B cell (primary cell): Measurements from ENCODE around the gene GH2. TPM values are rescaled to one million over a fixed set of nuclear protein-coding genes. Genes with fewer than 3 reads are reported as not detected.

Source experiments
- ATAC-seq: fragments of 200-7000 bp; cut with Tn5 transposase; one replicate; pipeline ENCODE4 v1.10.0; 2021; ENCODE audit warnings: low read depth, mild to moderate bottlenecking, moderate number of reproducible peaks, moderate library complexity
- CTCF ChIA-PET: fragments of 350-600 bp; sonication (Branson Sonifier 250); formaldehyde crosslinking; loops from one replicate; lab custom pipeline; 2021; ENCODE audit warnings: antibody characterized with exemption, inconsistent platforms; lab: Charles Lee
- POLR2A ChIA-PET: fragments of 350-600 bp; sonication (Branson Sonifier 250); formaldehyde crosslinking; loops from one replicate; lab custom pipeline; 2021; ENCODE audit warnings: antibody characterized with exemption; lab: Charles Lee
- DNase-seq: peaks from one replicate; pipeline ENCODE4 v3.0.0; 2013
- H2AFZ ChIP-seq: 2 replicates; pipeline ENCODE4 v1.6.1; 2012; ENCODE audit warnings: mild to moderate bottlenecking, low read depth, low read length; ENCODE audit not compliant: insufficient read depth, poor library complexity, severe bottlenecking
- H3K27ac ChIP-seq, 2 donors: 1 replicate in 1 of 2; 2 replicates in 1 of 2; pipeline ENCODE4 v1.5.1; 2012 to 2013; ENCODE audit warnings: low read length in 2 of 2, mild to moderate bottlenecking in 2 of 2, moderate library complexity in 1 of 2
- H3K27me3 ChIP-seq, 4 experiments: fragments of 200-600 bp in 1 of 4; sonication (generic) in 1 of 4; replicated peaks in 1 of 4; 1 replicate in 2 of 4; 2 replicates in 2 of 4; pipeline versions ENCODE4 v1.6.1 to v1.7.0; 2013 to 2016; ENCODE audit warnings: low read length in 3 of 4, mild to moderate bottlenecking in 2 of 4, mixed read lengths in 1 of 4, moderate library complexity in 1 of 4; ENCODE audit not compliant: insufficient read depth in 4 of 4, control insufficient read depth in 3 of 4; ENCODE audit errors: control extremely low read depth in 1 of 4
- H3K36me3 ChIP-seq, 2 experiments: replicated peaks in 1 of 2; 1 replicate in 1 of 2; 2 replicates in 1 of 2; pipeline versions ENCODE4 v1.6.1 to v1.7.1; 2013; ENCODE audit warnings: low read length in 1 of 2; ENCODE audit not compliant: insufficient read depth in 2 of 2, control insufficient read depth in 1 of 2; ENCODE audit errors: control extremely low read depth in 1 of 2, extremely low read depth in 1 of 2
- H3K4me1 ChIP-seq, 2 donors: fragments of 200-600 bp in 1 of 2; sonication (generic) in 1 of 2; 1 replicate in 1 of 2; 2 replicates in 1 of 2; pipeline versions ENCODE4 v1.5.1 to v1.6.1; 2013 to 2017; ENCODE audit warnings: low read length in 2 of 2; ENCODE audit not compliant: control insufficient read depth in 2 of 2, insufficient read depth in 2 of 2
- H3K4me2 ChIP-seq: replicated peaks from 2 replicates; pipeline ENCODE3; 2012; ENCODE audit warnings: mild to moderate bottlenecking, low read depth, low read length; ENCODE audit not compliant: poor library complexity, severe bottlenecking
- H3K4me3 ChIP-seq, 5 experiments: fragments of 200-600 bp in 1 of 5; sonication (generic) in 1 of 5; 1 replicate in 3 of 5; 2 replicates in 2 of 5; pipeline versions ENCODE4 v1.5.1 to v1.7.0; 2011 to 2016; ENCODE audit warnings: low read length in 4 of 5, mild to moderate bottlenecking in 4 of 5, low read depth in 2 of 5, control low read depth in 1 of 5, moderate library complexity in 1 of 5; ENCODE audit not compliant: insufficient read depth in 1 of 5; ENCODE audit errors: control extremely low read depth in 1 of 5, extremely low read depth in 1 of 5
- H3K79me2 ChIP-seq: fragments of 200-600 bp; sonication (generic); one replicate; pipeline ENCODE4 v1.6.0; 2016; ENCODE audit warnings: low read length; ENCODE audit not compliant: control insufficient read depth, insufficient read depth
- H3K9ac ChIP-seq: fragments of 200-600 bp; sonication (generic); 2 replicates; pipeline ENCODE4 v1.6.1; 2017; ENCODE audit warnings: mild to moderate bottlenecking, low read length, moderate library complexity
- H3K9me3 ChIP-seq, 3 donors: one replicate each; pipeline versions ENCODE4 v1.6.1 to v1.7.1; 2013; ENCODE audit warnings: low read length in 2 of 3; ENCODE audit not compliant: control insufficient read depth in 2 of 3, insufficient read depth in 1 of 3; ENCODE audit errors: control extremely low read depth in 1 of 3
- H4K20me1 ChIP-seq: 2 replicates; pipeline ENCODE4 v1.6.0; 2012; ENCODE audit warnings: mild to moderate bottlenecking, low read length; ENCODE audit not compliant: insufficient read depth, control insufficient read depth, poor library complexity, severe bottlenecking
- H3K27ac Mint-ChIP-seq: one replicate; pipeline ENCODE4 v1.8.0; 2021; ENCODE audit warnings: mixed read lengths
- H3K27me3 Mint-ChIP-seq: one replicate; pipeline ENCODE4 v1.8.0; 2021; ENCODE audit warnings: mixed read lengths
- H3K4me1 Mint-ChIP-seq: one replicate; pipeline ENCODE4 v1.8.0; 2021; ENCODE audit warnings: mixed read lengths
- H3K4me3 Mint-ChIP-seq: one replicate; pipeline ENCODE4 v1.8.0; 2021; ENCODE audit warnings: mixed read lengths
- H3K9me3 Mint-ChIP-seq: one replicate; pipeline ENCODE4 v1.8.0; 2022; ENCODE audit warnings: mixed read lengths; ENCODE audit not compliant: insufficient read depth
- CTCF ChIP-seq: fragments of 200-600 bp; IDR thresholded peaks from one replicate; pipeline ENCODE4 v1.8.0; 2022; ENCODE audit warnings: antibody characterized with exemption, mild to moderate bottlenecking
- EZH2 ChIP-seq: IDR thresholded peaks from 2 replicates; pipeline ENCODE4 v1.6.1; 2012; ENCODE audit warnings: borderline replicate concordance, low read depth, mild to moderate bottlenecking, moderate library complexity, low read length; ENCODE audit not compliant: insufficient read depth, poor library complexity, severe bottlenecking
- WGBS: methylation state at CpG from one replicate; pipeline ENCODE4 v1.1.5; 2013; ENCODE audit warnings: missing lambda C conversion rate; ENCODE audit not compliant: insufficient coverage; 5-methylcytosine and 5-hydroxymethylcytosine counted together
- intact Hi-C: fragments of 100-400 bp; cut with micrococcal nuclease; formaldehyde crosslinking; loops from one replicate; pipeline ENCODE4 v1.10.0; 2022
- polyA plus RNA-seq: library from polyadenylated mRNA; depleted of rRNA; stranded (reverse); fragments of >200 nt; gene quantifications from 2 replicates; pipeline ENCODE4 v1.2.3, GENCODE V29; 2012
- total RNA-seq, 2 donors: library from RNA; stranded (reverse); fragments of 120-200 nt in 1 of 2; gene quantifications; 1 replicate in 1 of 2; 2 replicates in 1 of 2; pipeline versions ENCODE4 v1.2.3 to v1.2.4, GENCODE V29; 2013 to 2022

Gene GH2
- total and polyA plus RNA-seq, 2 donors (not counting 1 experiment from before 2014, with no cell fraction given), result not detected

- H3K4me2 ChIP-seq, result peak overlapping the region; percentile 62
- H3K36me3 ChIP-seq, result peaks cover 2 to 46% of the 10 kb centered on the region in 2 experiments
- peaks cover 69% of the 10 kb centered on the region for H3K79me2 ChIP-seq
- TF ChIP-seq EZH2 (no peak), CTCF (no peak)
- WGBS, result 100% methylated on average over 2 of the region's 5 CpGs
- peaks cover 39 to 51% of the 10 kb centered on the region in 2 donors for H3K4me1 ChIP-seq
- no peak overlapping the region for H2AFZ ChIP-seq
- H3K27ac ChIP-seq, result peak overlapping the region; percentile 6 to 45
- DNase-seq, result no peak
- no peak for ATAC-seq
- intact Hi-C loops, result loop anchor here (5.0 kb wide), 1 partner anchor 411 kb away; no protein-coding TSS in a partner anchor
- H3K9me3 Mint-ChIP-seq, result no peaks in the 10 kb centered on the region
- ChIA-PET CTCF (interaction anchor here (0.6 to 2.2 kb wide), 5 partner anchors 9 to 71 kb away, joined by 3 to 15 read pairs (median 4); no protein-coding TSS in a partner anchor), POLR2A (interaction anchor here (0.5 to 0.9 kb wide), 3 partner anchors 8 to 64 kb away, joined by 4 to 9 read pairs (median 8); partner anchors contain the start of genes CCDC47 and DDX42)
- no peaks in the 10 kb centered on the region for H3K9me3 ChIP-seq
- no peak overlapping the region for H3K9ac ChIP-seq
- H3K27me3 ChIP-seq, result no peaks in the 10 kb centered on the region
- peaks cover 47% of the 10 kb centered on the region for H3K4me1 Mint-ChIP-seq
- H3K27ac Mint-ChIP-seq, result peak overlapping the region; percentile 59
- no peak overlapping the region for H3K4me3 Mint-ChIP-seq
- H3K27me3 Mint-ChIP-seq, result no peaks in the 10 kb centered on the region
- H3K4me3 ChIP-seq, result no peak overlapping the region
- peaks cover 72% of the 10 kb centered on the region for H4K20me1 ChIP-seq
These were observed 43.7 kb downstream of the GH2 start for GRCh38 chr17:63837962-63838600.

- peaks cover 72% of the 10 kb centered on the region for H4K20me1 ChIP-seq
- no peaks in the 10 kb centered on the region for H3K9me3 ChIP-seq
- H3K4me1 ChIP-seq, result peaks cover 39 to 51% of the 10 kb centered on the region in 2 donors
- Mint-ChIP-seq H3K4me3 (no peak overlapping the region), H3K27me3 (no peaks in the 10 kb centered on the region), H3K4me1 (peaks cover 47% of the 10 kb centered on the region), H3K9me3 (no peaks in the 10 kb centered on the region), H3K27ac (no peak overlapping the region)
- DNase-seq (no peak), ATAC-seq (no peak)
- H3K27ac ChIP-seq, result no peak overlapping the region
- 93% methylated on average over 12 of the region's 12 CpGs for WGBS
- no peak overlapping the region for H3K4me2 ChIP-seq
- no peak overlapping the region for H2AFZ ChIP-seq
- ChIA-PET CTCF (interaction anchor here (0.6 to 2.2 kb wide), 3 partner anchors 9 to 27 kb away, joined by 3 to 15 read pairs (median 9); no protein-coding TSS in a partner anchor), POLR2A (interaction anchor here (0.5 kb wide), 1 partner anchor 15 kb away, joined by 9 read pairs; no protein-coding TSS in a partner anchor)
- H3K4me3 ChIP-seq, result no peak overlapping the region
- H3K36me3 ChIP-seq, result peaks cover 2 to 52% of the 10 kb centered on the region in 2 experiments
- no peak overlapping the region for H3K9ac ChIP-seq
- peaks cover 67% of the 10 kb centered on the region for H3K79me2 ChIP-seq
- no peaks in the 10 kb centered on the region for H3K27me3 ChIP-seq
- TF ChIP-seq EZH2, result no peak
- TF ChIP-seq CTCF, result no peak
- intact Hi-C loops, result loop anchor here (5.0 kb wide), 1 partner anchor 410 kb away; no protein-coding TSS in a partner anchor
These were observed 44.3 kb downstream of the GH2 start for GRCh38 chr17:63837480-63837879.
